Loucy (cell line): ENCODE data around the gene FAM193B.
A peak's percentile ranks its signal among the peaks of the same experiment; 100 is the strongest.

Experiments
- CTCF ChIP-seq: fragments of 200-600 bp; sonication (generic); conservative IDR thresholded peaks from 2 replicates; pipeline ENCODE4 v1.5.1; 2014; ENCODE audit warnings: mild to moderate bottlenecking, antibody characterized with exemption, low read length
- EZH2phosphoT487 ChIP-seq: fragments of 200-600 bp; IDR thresholded peaks from 2 replicates; pipeline ENCODE4 v1.6.1; 2018; ENCODE audit warnings: antibody characterized with exemption, mild to moderate bottlenecking, moderate library complexity, borderline replicate concordance

- TF ChIP-seq EZH2phosphoT487 (no peak), CTCF (peak; percentile 75)
These were observed 53.5 kb downstream of the FAM193B start for GRCh38 chr5:177500685-177501522.
